ENCODE data around the gene STBD1. TPM values are rescaled to one million over a fixed set of nuclear protein-coding genes. Genes with fewer than 3 reads are reported as not detected.
A peak's percentile ranks its signal among the peaks of the same experiment; 100 is the strongest.
"Not testable (repeated sequence)": the region's sequence is repeated elsewhere in the genome, so short reads cannot be mapped to it uniquely, and the experiment has no call there.

The STBD1 gene
- total RNA-seq, 1 experiment from 2014 or later: 6.2 TPM

DNA sequence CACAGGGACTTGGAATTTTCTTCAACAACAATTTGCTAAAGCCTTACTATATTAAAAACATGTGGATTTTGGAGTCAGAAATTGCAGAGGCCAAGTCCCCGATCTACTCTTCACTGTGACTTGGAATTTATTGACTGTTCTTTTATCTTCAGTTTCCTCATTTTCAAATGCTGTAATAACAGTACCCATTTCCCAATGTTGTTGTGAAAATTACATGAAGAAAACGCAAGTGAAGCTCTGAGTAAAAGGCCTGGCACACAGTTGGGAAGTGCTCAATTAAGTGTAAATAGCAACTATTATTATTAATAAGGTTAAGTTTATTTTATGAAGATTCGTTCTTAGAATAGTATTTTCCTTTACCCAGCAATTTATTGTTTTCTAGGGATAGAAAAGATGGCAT lies 15.7 kb downstream of the STBD1 start:
- DNase-seq (ENCODE audit: low read depth): no peak

DNA sequence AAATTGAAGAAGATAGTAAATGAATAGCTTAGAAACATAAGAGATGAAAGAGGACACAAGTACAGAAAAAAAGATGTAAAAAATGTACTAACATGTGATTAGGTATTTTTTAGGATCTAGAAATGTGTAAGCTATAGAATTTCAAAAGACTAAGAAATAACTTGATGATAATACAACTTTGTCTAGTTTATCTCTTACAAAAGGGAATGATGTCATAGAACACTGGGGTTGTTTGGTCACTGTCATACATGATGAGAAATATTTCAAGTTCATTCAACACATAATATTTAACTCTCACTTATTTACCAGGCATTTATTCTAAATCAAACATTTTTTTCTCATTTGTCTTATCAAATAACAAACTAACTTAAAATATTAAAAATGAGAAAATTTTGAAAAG lies 18.5 kb downstream of the STBD1 start:
- no peak for DNase-seq (ENCODE audit: low read depth)

DNA sequence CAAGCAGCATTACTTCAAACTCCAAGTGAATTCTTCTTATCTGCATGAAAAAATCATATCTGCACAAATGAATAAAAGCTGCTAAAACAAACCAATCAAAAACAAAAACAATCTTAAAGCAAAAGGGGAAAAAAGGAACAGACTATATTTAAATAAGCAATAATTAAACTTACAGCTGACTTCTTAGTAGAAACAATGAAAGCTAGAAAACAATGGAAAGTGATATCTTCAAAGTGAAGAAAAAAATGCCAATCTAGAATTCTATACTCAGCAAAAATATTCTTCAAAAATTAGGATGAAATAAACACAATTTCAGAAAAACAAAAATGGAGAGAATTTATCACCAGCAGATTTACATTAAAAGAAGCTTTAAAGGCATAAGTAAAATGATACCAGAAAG lies 20.0 kb downstream of the STBD1 start:
- DNase-seq (ENCODE audit: low read depth): no peak

DNA sequence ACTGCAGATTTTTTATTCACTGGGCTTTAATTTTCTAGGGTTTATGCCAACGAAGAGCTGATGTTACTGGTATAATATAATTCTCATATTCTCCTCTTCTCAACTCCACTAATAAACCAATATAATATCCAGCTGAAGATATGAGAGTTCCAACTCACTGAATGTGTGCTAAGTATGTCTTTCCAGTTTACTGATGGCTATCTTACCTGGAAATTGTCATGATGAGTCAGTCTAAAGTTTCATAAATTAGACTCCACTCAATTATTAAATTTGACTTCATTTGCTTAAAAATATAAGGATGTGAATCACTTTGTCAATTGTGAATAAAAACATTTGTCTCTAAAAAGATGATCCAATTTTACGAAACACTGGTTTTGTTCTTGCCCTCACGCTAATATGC lies 28.4 kb downstream of the STBD1 start:
- no peak for DNase-seq (ENCODE audit: low read depth)

DNA sequence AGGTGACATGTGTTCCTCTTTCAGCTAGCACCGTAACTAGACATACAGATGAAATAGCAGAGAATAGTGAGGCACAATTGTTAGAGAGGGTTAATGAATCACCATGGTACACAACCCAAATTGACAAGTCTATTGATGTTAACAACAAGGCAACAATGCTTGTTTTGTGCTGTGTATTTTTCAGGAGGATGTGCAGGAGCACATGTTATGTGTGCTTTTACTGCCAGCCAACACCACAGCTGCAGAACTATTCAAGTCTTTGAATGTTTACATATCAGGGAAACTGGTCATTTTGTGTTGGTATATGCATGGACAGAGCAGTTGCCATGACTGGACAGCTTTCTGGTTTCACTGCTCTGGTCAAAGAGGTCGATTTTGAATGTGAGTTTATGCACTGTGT lies 32.8 kb downstream of the STBD1 start:
- DNase-seq (ENCODE audit: low read depth): no peak

DNA sequence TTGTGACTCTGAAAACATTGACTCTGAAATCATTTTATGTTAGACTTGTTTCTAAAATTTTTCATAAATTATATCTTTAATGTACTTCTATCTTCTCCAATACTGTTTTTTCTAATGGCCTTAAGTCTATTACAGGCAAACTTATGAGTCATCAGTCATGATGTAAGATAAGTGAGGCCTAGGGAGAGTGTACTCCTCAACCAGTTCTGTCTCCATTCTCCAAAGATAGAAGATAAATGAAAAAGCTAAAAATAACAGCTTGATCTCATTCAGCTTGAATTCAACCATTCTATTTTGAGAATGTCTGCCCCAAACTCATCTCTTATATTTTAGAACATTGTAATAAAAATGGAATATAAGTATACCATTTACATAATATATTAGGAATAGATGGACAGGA lies 34.5 kb downstream of the STBD1 start:
- peak; percentile 34 for DNase-seq (ENCODE audit: low read depth)

DNA sequence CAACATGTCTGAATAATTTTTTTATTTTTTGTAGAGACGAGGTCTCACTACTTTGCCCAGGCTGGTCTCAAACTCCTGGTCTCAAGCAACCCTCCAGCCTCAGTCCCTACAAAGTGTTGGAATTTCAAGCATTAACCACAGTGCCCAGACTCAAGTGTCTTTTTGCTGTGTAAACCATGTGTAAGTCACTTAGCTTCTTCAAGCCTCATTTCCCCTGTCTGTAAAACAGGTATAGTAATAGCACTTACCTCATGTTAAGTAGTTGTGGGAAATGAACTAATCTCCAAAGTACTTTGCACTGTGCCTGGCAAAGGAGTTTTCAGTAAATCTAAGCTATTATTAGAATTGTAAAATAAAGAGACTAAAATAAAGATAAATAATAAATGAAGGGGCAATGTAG lies 35.7 kb downstream of the STBD1 start:
- no peak for DNase-seq (ENCODE audit: low read depth)

DNA sequence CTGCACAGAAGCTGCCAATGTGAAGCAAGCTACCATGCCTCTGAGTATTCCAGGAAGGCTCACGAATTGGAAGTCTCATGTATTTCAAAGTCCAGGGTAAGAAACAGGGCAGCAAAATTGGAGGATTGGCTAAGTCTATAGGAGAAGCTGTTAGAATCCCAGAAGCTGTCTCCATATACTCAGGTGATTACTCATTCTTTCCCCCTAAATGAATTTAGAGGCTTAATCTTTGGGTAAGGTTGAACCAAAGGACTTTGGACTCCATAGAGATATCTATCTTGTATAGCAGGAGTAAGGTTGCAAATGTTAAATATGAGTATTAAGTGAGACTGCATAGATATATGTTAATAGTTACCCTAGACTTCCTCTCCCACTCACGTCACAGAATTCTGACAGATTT lies 36.3 kb downstream of the STBD1 start:
- no peak for DNase-seq (ENCODE audit: low read depth)

GRCh38 chr4:76354517-76355473 lies 48.3 kb downstream of the STBD1 start:
- DNase-seq (ENCODE audit: low read depth): no peak

- DNase-seq (ENCODE audit: low read depth): no peak
Measured at GRCh38 chr4:76357981-76358380, 51.4 kb downstream of the STBD1 start.

DNA sequence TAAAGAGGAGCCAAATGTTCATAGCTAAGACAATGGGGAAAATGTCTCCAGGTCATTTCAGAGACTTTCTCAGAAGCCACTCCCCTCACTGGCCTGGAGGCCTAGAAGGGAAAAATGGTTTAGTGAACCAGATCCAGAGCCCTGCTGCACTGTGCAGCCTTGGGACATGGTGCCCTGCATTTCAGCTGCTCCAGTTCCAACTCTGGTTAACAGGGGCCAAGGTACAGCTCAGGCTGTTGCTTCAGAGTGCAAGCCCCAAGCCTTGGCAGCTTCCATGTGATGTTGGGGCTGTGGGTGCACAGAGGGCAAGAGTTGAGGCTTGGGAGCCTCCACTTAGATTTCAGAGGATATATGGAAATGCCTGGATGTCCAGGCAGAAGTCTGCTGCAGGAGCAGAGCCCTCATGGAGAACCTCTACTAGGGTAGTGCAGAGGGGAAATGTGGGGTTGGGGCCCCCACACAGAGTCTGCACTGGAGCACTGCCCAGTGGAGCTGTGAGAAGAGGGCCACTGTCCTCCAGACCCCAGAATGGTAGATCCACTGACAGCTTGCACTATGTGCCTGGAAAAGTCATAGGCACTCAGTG lies 53.4 kb downstream of the STBD1 start:
- not testable (repeated sequence) for DNase-seq (ENCODE audit: low read depth)

Other genes starting within 250 kb of the STBD1 start
- not detected in 2 replicates for gene ART3, start 232.0 kb upstream of the STBD1 start, total RNA-seq (2014; rRNA removed; shearing (Covaris generic))
- gene NUP54, start 158.3 kb upstream of the STBD1 start, total RNA-seq (2014; rRNA removed; shearing (Covaris generic)): 55.4 and 59.2 TPM in 2 replicates
- gene SCARB2, start 92.9 kb upstream of the STBD1 start, total RNA-seq (2014; rRNA removed; shearing (Covaris generic)): 97.3 and 105 TPM in 2 replicates
- not detected in 2 replicates for gene FAM47E, start 55.0 kb upstream of the STBD1 start, total RNA-seq (2014; rRNA removed; shearing (Covaris generic))
- not detected in 2 replicates for gene CCDC158, start 114.4 kb downstream of the STBD1 start, total RNA-seq (2014; rRNA removed; shearing (Covaris generic))
- 12.9 and 15.7 TPM in 2 replicates for gene SHROOM3, start 128.5 kb downstream of the STBD1 start, total RNA-seq (2014; rRNA removed; shearing (Covaris generic))

All from M059J (cell line).